Subcutaneous adipose tissue (tissue), 4 donors: ENCODE results near the gene WWOX. TPM values are rescaled to one million over a fixed set of nuclear protein-coding genes. Genes with fewer than 3 reads are reported as not detected.

Experiments
- CTCF ChIP-seq: fragments of 450-650 bp; IDR thresholded peaks from one replicate; pipeline ENCODE4 v1.5.1; 2016; ENCODE audit warnings: low read depth, mild to moderate bottlenecking, control low read depth, antibody characterized with exemption, moderate library complexity
- total RNA-seq, 4 donors: library from RNA; depleted of rRNA; stranded (reverse); fragments of >200 nt; gene quantifications; one replicate each; pipeline ENCODE4 v1.1.0, GENCODE V29; 2016

WWOX gene
- total RNA-seq, 4 donors from 2014 or later: 31.4 to 67.8 (median 46.0) TPM

GRCh38 chr16:78773706-78774105 is 674.3 kb downstream of the WWOX start:
- no peak for TF ChIP-seq CTCF

- no peak for TF ChIP-seq CTCF
Observed at GRCh38 chr16:78775161-78775561, 675.7 kb downstream of the WWOX start.

- TF ChIP-seq CTCF: no peak
Observed at GRCh38 chr16:78778101-78779004, 678.9 kb downstream of the WWOX start.

GRCh38 chr16:78780808-78781207 is 681.4 kb downstream of the WWOX start:
- TF ChIP-seq CTCF: no peak

- TF ChIP-seq CTCF: no peak
Observed at GRCh38 chr16:78782572-78782971, 683.1 kb downstream of the WWOX start.

- no peak for TF ChIP-seq CTCF
Observed at GRCh38 chr16:78783570-78784079, 684.2 kb downstream of the WWOX start.

GRCh38 chr16:78784771-78785170 is 685.3 kb downstream of the WWOX start:
- TF ChIP-seq CTCF: no peak
